ENCODE measurements around the gene OSBP2. TPM values are rescaled to one million over a fixed set of nuclear protein-coding genes. Genes with fewer than 3 reads are reported as not detected.

The OSBP2 gene
- total and polyA plus RNA-seq, 10 of the 15 experiments (the other 5 are each of a cell fraction or from before 2014, with no cell fraction given) = 0.11 to 7.7 (median 3.6) TPM

DNA sequence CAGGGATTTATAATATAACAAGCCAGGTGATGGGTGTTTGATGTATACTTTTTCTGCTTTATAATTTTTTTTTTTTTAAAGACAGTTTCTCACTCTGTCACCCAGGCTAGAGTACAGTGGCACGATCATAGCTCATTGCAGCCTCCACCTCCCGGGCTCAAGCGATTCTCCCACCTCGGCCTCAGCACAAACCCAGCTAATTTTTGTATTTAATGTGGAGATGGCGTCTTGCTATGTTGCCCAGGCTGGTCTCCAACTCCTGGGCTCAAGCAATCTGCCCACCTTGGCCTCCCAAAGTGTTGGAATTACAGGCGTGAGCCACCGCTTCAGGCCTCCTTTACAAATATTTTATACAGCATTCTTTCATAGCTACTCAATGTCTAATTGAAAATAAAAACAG is 225.3 kb downstream of the OSBP2 start:
- no peak overlapping the region for H2AFZ ChIP-seq (ENCODE audit: control insufficient read depth, low read depth, low read length)
- H3K9me3 ChIP-seq (replicated peaks; ENCODE audit: control insufficient read depth, insufficient read depth, low read length) = no peaks in the 10 kb centered on the region; the same call in 1 of the 3 replicates
- no peak overlapping the region; the same call in 1 of the 2 replicates for H3K4me2 ChIP-seq (ENCODE audit: control insufficient read depth, insufficient read depth)
- peaks cover 3% of the 10 kb centered on the region; the same call in 1 of the 2 replicates for H3K4me1 ChIP-seq (ENCODE audit: control insufficient read depth, insufficient read depth, low read length)
- no peaks in the 10 kb centered on the region for H3K27me3 ChIP-seq (replicated peaks in 1 of 2; ENCODE audit: control insufficient read depth in 2 of 2, insufficient read depth in 2 of 2, low read length in 1 of 2)
- ChIA-PET RAD21 (ENCODE audit: unreplicated experiment) (interaction anchor here (0.6 to 4.7 kb wide), 9 partner anchors 11 to 537 kb away, joined by 3 to 34 read pairs (median 5); no protein-coding TSS in a partner anchor), POLR2A (interaction anchor here (1.2 to 2.9 kb wide), 2 partner anchors 156 to 285 kb away, joined by 3 to 8 read pairs; partner anchors contain the start of gene SLC35E4), CTCF (interaction anchor here (0.6 to 6.1 kb wide), 28 partner anchors 11 to 853 kb away, joined by 3 to 82 read pairs (median 4); partner anchors contain the start of genes RNF185, SLC35E4 and SMTN), SMC1A (ENCODE audit: uncharacterized antibody, unreplicated experiment) (interaction anchor here (0.6 to 5.3 kb wide), 8 partner anchors 10 to 315 kb away, joined by 3 to 38 read pairs (median 4); no protein-coding TSS in a partner anchor)
- DNase-seq (ENCODE audit: low read depth, low spot score) (no peak), FAIRE-seq (no peak), ATAC-seq (no peak)
- TF ChIP-seq, protein P1, sequence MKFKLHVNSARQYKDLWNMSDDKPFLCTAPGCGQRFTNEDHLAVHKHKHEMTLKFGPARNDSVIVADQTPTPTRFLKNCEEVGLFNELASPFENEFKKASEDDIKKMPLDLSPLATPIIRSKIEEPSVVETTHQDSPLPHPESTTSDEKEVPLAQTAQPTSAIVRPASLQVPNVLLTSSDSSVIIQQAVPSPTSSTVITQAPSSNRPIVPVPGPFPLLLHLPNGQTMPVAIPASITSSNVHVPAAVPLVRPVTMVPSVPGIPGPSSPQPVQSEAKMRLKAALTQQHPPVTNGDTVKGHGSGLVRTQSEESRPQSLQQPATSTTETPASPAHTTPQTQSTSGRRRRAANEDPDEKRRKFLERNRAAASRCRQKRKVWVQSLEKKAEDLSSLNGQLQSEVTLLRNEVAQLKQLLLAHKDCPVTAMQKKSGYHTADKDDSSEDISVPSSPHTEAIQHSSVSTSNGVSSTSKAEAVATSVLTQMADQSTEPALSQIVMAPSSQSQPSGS (IDR thresholded peaks at IDR 0.05; ENCODE audit: low read length) = no peak
- no peak for TF ChIP-seq HDAC2 (IDR thresholded peaks at IDR 0.05)
- no peak for TF ChIP-seq EZH2 (IDR thresholded peaks at IDR 0.05; ENCODE audit: borderline replicate concordance, control insufficient read depth, low read depth, low read length)
- TF ChIP-seq ZBED1 (IDR thresholded peaks at IDR 0.05; ENCODE audit: borderline replicate concordance) = no peak
- WGBS (ENCODE audit: insufficient coverage, insufficient replicate concordance, low lambda C conversion rate, missing lambda C conversion rate) = 81% methylated on average over 7 of the region's 7 CpGs
- H4K20me1 ChIP-seq (ENCODE audit: control insufficient read depth, insufficient read depth) = no peaks in the 10 kb centered on the region
- H3K9ac ChIP-seq (ENCODE audit: control insufficient read depth, insufficient read depth, low read length) = no peak overlapping the region
- H3K4me3 ChIP-seq = no peak overlapping the region
- no peaks in the 10 kb centered on the region for H3K36me3 ChIP-seq (ENCODE audit: control insufficient read depth in 2 of 2, insufficient read depth in 2 of 2, low read length in 1 of 2)
- BruUV-seq (replicated peaks) = no TSS peak
- intact Hi-C loops (cut with micrococcal nuclease; ENCODE audit: unreplicated experiment) (loop anchor here (1.0 kb wide), 2 partner anchors 157 to 286 kb away; no protein-coding TSS in a partner anchor), in situ Hi-C loops (cut with MboI) (loop anchor here (25.0 kb wide), 2 partner anchors 158 to 283 kb away; partner anchors contain the start of gene SLC35E4)
- H3K79me2 ChIP-seq (ENCODE audit: control insufficient read depth, insufficient read depth, low read length) = peaks cover 3% of the 10 kb centered on the region; the same call in 1 of the 2 replicates
- no peak overlapping the region for H3K27ac ChIP-seq (ENCODE audit: control insufficient read depth, insufficient read depth)
